Activated CD8-positive, alpha-beta T cell treated with anti-CD3 and anti-CD28 coated beads for 36 hours (primary cell): ENCODE data around the gene FRMD1. TPM values are rescaled to one million over a fixed set of nuclear protein-coding genes. Genes with fewer than 3 reads are reported as not detected.

Source experiments
- ATAC-seq: fragments of 200-7000 bp; cut with Tn5 transposase; one replicate; pipeline ENCODE4 v1.10.0; 2021; ENCODE audit warnings: mild to moderate bottlenecking, moderate library complexity
- CTCF ChIA-PET: fragments of 350-600 bp; sonication (Branson Sonifier 250); formaldehyde crosslinking; loops from one replicate; lab custom pipeline; 2021; ENCODE audit warnings: antibody characterized with exemption; lab: Charles Lee
- POLR2A ChIA-PET: fragments of 350-600 bp; sonication (Branson Sonifier 250); formaldehyde crosslinking; loops from one replicate; lab custom pipeline; 2021; ENCODE audit warnings: antibody characterized with exemption; lab: Charles Lee
- DNase-seq: peaks from one replicate; pipeline ENCODE4 v3.0.0-alpha.2; 2020
- H3K27ac Mint-ChIP-seq: one replicate; pipeline ENCODE4 v1.8.0; 2021; ENCODE audit warnings: mild to moderate bottlenecking, mixed read lengths
- H3K27me3 Mint-ChIP-seq: one replicate; pipeline ENCODE4 v1.8.0; 2021; ENCODE audit warnings: mixed read lengths
- H3K36me3 Mint-ChIP-seq: one replicate; pipeline ENCODE4 v1.8.0; 2021; ENCODE audit warnings: low read depth, mixed read lengths
- H3K4me1 Mint-ChIP-seq: one replicate; pipeline ENCODE4 v1.8.0; 2021; ENCODE audit warnings: low read depth, mixed read lengths
- H3K4me3 Mint-ChIP-seq: one replicate; pipeline ENCODE4 v1.8.0; 2021; ENCODE audit warnings: mild to moderate bottlenecking, moderate library complexity, mixed read lengths
- H3K9me3 Mint-ChIP-seq: one replicate; pipeline ENCODE4 v1.8.0; 2021; ENCODE audit warnings: mixed read lengths
- CTCF ChIP-seq: fragments of 200-600 bp; IDR thresholded peaks from one replicate; pipeline ENCODE4 v1.8.0; 2022; ENCODE audit warnings: antibody characterized with exemption, mild to moderate bottlenecking
- intact Hi-C: fragments of 100-400 bp; cut with micrococcal nuclease; formaldehyde crosslinking; loops from one replicate; pipeline ENCODE4 v1.10.0; 2022
- total RNA-seq, 2 experiments: library from RNA; stranded (reverse); gene quantifications; one replicate each; pipeline ENCODE4 v1.2.3, GENCODE V29; 2021

Gene FRMD1
- total RNA-seq, 2 experiments from 2014 or later = not detected

- intact Hi-C loops = no loop called here
- Mint-ChIP-seq H3K27me3 (no peaks in the 10 kb centered on the region), H3K27ac (no peak overlapping the region), H3K4me1 (no peaks in the 10 kb centered on the region), H3K9me3 (no peaks in the 10 kb centered on the region), H3K4me3 (no peak overlapping the region), H3K36me3 (no peaks in the 10 kb centered on the region)
- CTCF ChIA-PET = no interaction called here
- ATAC-seq = no peak
- no peak for TF ChIP-seq CTCF
- POLR2A ChIA-PET = no interaction called here
- DNase-seq = no peak
Measured at GRCh38 chr6:168049277-168049676, 29.7 kb downstream of the FRMD1 start.

GRCh38 chr6:168048724-168049025, 30.3 kb downstream of the FRMD1 start:
- Mint-ChIP-seq H3K36me3 (no peaks in the 10 kb centered on the region), H3K9me3 (no peaks in the 10 kb centered on the region), H3K4me1 (no peaks in the 10 kb centered on the region), H3K4me3 (no peak overlapping the region), H3K27me3 (no peaks in the 10 kb centered on the region), H3K27ac (no peak overlapping the region)
- intact Hi-C loops = no loop called here
- ChIA-PET POLR2A (no interaction called here), CTCF (no interaction called here)
- ATAC-seq (no peak), DNase-seq (no peak)
- no peak for TF ChIP-seq CTCF

GRCh38 chr6:168047841-168048723, 30.9 kb downstream of the FRMD1 start:
- no peaks in the 10 kb centered on the region for H3K36me3 Mint-ChIP-seq
- no peak overlapping the region for H3K27ac Mint-ChIP-seq
- no peaks in the 10 kb centered on the region for H3K9me3 Mint-ChIP-seq
- H3K4me1 Mint-ChIP-seq = no peaks in the 10 kb centered on the region
- ATAC-seq (no peak), DNase-seq (no peak)
- POLR2A ChIA-PET = no interaction called here
- no peak overlapping the region for H3K4me3 Mint-ChIP-seq
- no peaks in the 10 kb centered on the region for H3K27me3 Mint-ChIP-seq
- TF ChIP-seq CTCF = no peak
- CTCF ChIA-PET = no interaction called here
- intact Hi-C loops = no loop called here

GRCh38 chr6:168046696-168047095, 32.3 kb downstream of the FRMD1 start:
- Mint-ChIP-seq H3K4me3 (no peak overlapping the region), H3K27ac (no peak overlapping the region), H3K9me3 (peaks cover 2% of the 10 kb centered on the region), H3K36me3 (no peaks in the 10 kb centered on the region), H3K4me1 (no peaks in the 10 kb centered on the region), H3K27me3 (no peaks in the 10 kb centered on the region)
- CTCF ChIA-PET = no interaction called here
- POLR2A ChIA-PET = no interaction called here
- DNase-seq (no peak), ATAC-seq (no peak)
- TF ChIP-seq CTCF = no peak
- intact Hi-C loops = no loop called here

GRCh38 chr6:168045706-168046620, 33.0 kb downstream of the FRMD1 start:
- POLR2A ChIA-PET = no interaction called here
- Mint-ChIP-seq H3K27ac (no peak overlapping the region), H3K9me3 (peaks cover 2% of the 10 kb centered on the region), H3K27me3 (no peaks in the 10 kb centered on the region), H3K4me1 (no peaks in the 10 kb centered on the region), H3K4me3 (no peak overlapping the region), H3K36me3 (no peaks in the 10 kb centered on the region)
- intact Hi-C loops = no loop called here
- CTCF ChIA-PET = no interaction called here
- ATAC-seq (no peak), DNase-seq (no peak)
- TF ChIP-seq CTCF = no peak
